A549 (cell line): Measurements from ENCODE around the gene GLB1L2. TPM values are rescaled to one million over a fixed set of nuclear protein-coding genes. Genes with fewer than 3 reads are reported as not detected.

ENCODE experiments used
- ATAC-seq, 2 experiments: fragments of 200-7000 bp in 1 of 2; fragments of >200 bp in 1 of 2; cut with Nextera tagmentation in 1 of 2; cut with Tn5 transposase in 1 of 2; 3 replicates each; pipeline versions ENCODE4 v1.8.0 to v1.9.1; 2018 to 2020; ENCODE audit warnings: mild to moderate bottlenecking in 1 of 2, moderate library complexity in 1 of 2
- CTCF ChIA-PET: fragments of 300-600 bp; sonication (Branson Sonifier 250); formaldehyde crosslinking; extraction: SDS; loops from one replicate; lab custom pipeline; 2021; ENCODE audit warnings: antibody characterized with exemption, inconsistent platforms; lab: Yijun Ruan, JAX
- POLR2A ChIA-PET: fragments of 350-600 bp; formaldehyde crosslinking; extraction: SDS; loops from one replicate; lab custom pipeline; 2021; ENCODE audit warnings: antibody characterized with exemption, inconsistent platforms; lab: Yijun Ruan, JAX
- DNase-seq, 2 experiments: peaks; one replicate each; pipeline versions ENCODE4 v3.0.0 to v3.0.0-alpha.2; 2011 to 2016; ENCODE audit warnings: low read depth in 1 of 2, low spot score in 1 of 2
- FAIRE-seq: peaks from 2 replicates; lab custom pipeline; 2011; peaks lifted over from hg19 to GRCh38; lab: Jason Lieb, UNC
- H3K27ac ChIP-seq, 2 experiments: fragments of >200 bp; sonication (Bioruptor Twin); formaldehyde crosslinking; 3 replicates each; pipeline ENCODE4 v1.5.1; 2016 to 2017
- H3K4me1 ChIP-seq: fragments of >200 bp; sonication (Bioruptor Twin); formaldehyde crosslinking; 3 replicates; pipeline ENCODE4 v1.6.1; 2016
- H3K4me2 ChIP-seq: fragments of >200 bp; sonication (Bioruptor Twin); formaldehyde crosslinking; 3 replicates; pipeline ENCODE4 v1.6.1; 2016
- H3K4me3 ChIP-seq: fragments of >200 bp; sonication (Bioruptor Twin); formaldehyde crosslinking; 3 replicates; pipeline ENCODE4 v1.5.1; 2016
- H3K9me3 ChIP-seq: fragments of >200 bp; sonication (Bioruptor Twin); formaldehyde crosslinking; 3 replicates; pipeline ENCODE4 v1.6.1; 2016
- BHLHE40 ChIP-seq: IDR thresholded peaks from 2 replicates; pipeline ENCODE4 v1.6.1; 2012; ENCODE audit warnings: low read depth, low read length, inconsistent platforms
- CEBPB ChIP-seq, 2 experiments: fragments of >200 bp in 1 of 2; sonication (Bioruptor Twin) in 1 of 2; formaldehyde crosslinking in 1 of 2; IDR thresholded peaks; 2 replicates each; pipeline ENCODE4 v1.6.1; 2012 to 2016
- CHD2 ChIP-seq: fragments of 150-350 bp; IDR thresholded peaks from 2 replicates; pipeline ENCODE4 v1.6.1; 2014; ENCODE audit warnings: low read length; ENCODE audit not compliant: partially characterized antibody
- EHMT2 ChIP-seq: fragments of 200-600 bp; sonication (generic); IDR thresholded peaks from 2 replicates; pipeline ENCODE4 v1.6.1; 2016; ENCODE audit warnings: antibody characterized with exemption, low read depth, mild to moderate bottlenecking, moderate library complexity
- ESRRA ChIP-seq: fragments of 150-350 bp; IDR thresholded peaks from 2 replicates; pipeline ENCODE4 v1.6.1; 2014; ENCODE audit warnings: mild to moderate bottlenecking, low read length, borderline replicate concordance
- HDAC2 ChIP-seq: fragments of 200-600 bp; sonication (generic); IDR thresholded peaks from 2 replicates; pipeline ENCODE4 v1.6.1; 2016
- HOXB5 ChIP-seq: fragments of 250-450 bp; sonication (Bioruptor Pico); IDR thresholded peaks from 2 replicates; pipeline ENCODE4 v1.5.0; 2020; ENCODE audit warnings: mild to moderate bottlenecking, moderate library complexity
- KDM5A ChIP-seq: fragments of 200-600 bp; sonication (generic); IDR thresholded peaks from 2 replicates; pipeline ENCODE4 v1.6.1; 2016; ENCODE audit warnings: antibody characterized with exemption, mild to moderate bottlenecking
- MAFK ChIP-seq: fragments of 450-650 bp; IDR thresholded peaks from 2 replicates; pipeline ENCODE4 v1.6.1; 2014; ENCODE audit not compliant: partially characterized antibody
- MAX ChIP-seq: IDR thresholded peaks from 2 replicates; pipeline ENCODE4 v1.6.1; 2012
- MAZ ChIP-seq: fragments of 150-350 bp; IDR thresholded peaks from 2 replicates; pipeline ENCODE4 v1.6.1; 2014; ENCODE audit warnings: antibody characterized with exemption, low read depth, low read length, borderline replicate concordance
- MYC ChIP-seq: IDR thresholded peaks from 2 replicates; pipeline ENCODE4 v1.6.1; 2012; ENCODE audit warnings: mild to moderate bottlenecking, inconsistent platforms, low read length, improper control_type of control experiment, borderline replicate concordance
- NPAS2 ChIP-seq: fragments of 250-450 bp; sonication (Bioruptor Pico); IDR thresholded peaks from 2 replicates; pipeline ENCODE4 v1.8.0; 2022; ENCODE audit warnings: mild to moderate bottlenecking, moderate library complexity, borderline replicate concordance
- RAD21 ChIP-seq, 2 experiments: fragments of >200 bp in 1 of 2; sonication (Bioruptor Twin) in 1 of 2; formaldehyde crosslinking in 1 of 2; IDR thresholded peaks in 1 of 2; conservative IDR thresholded peaks in 1 of 2; 2 replicates in 1 of 2; 3 replicates in 1 of 2; pipeline ENCODE4 v1.6.1; 2012 to 2018; ENCODE audit warnings: inconsistent platforms in 1 of 2
- RCOR1 ChIP-seq: fragments of 150-350 bp; IDR thresholded peaks from 2 replicates; pipeline ENCODE4 v1.6.1; 2014; ENCODE audit warnings: antibody characterized with exemption, low read length, low read depth
- RFX5 ChIP-seq: fragments of 450-650 bp; IDR thresholded peaks from 2 replicates; pipeline ENCODE4 v1.7.1; 2014; ENCODE audit warnings: antibody characterized with exemption, mild to moderate bottlenecking, moderate library complexity
- RNF2 ChIP-seq: fragments of 200-600 bp; sonication (generic); IDR thresholded peaks from 2 replicates; pipeline ENCODE4 v1.6.1; 2016; ENCODE audit warnings: low read depth, mild to moderate bottlenecking, antibody characterized with exemption, moderate library complexity, borderline replicate concordance
- SMC3 ChIP-seq: fragments of >200 bp; sonication (Bioruptor Twin); formaldehyde crosslinking; IDR thresholded peaks from 3 replicates; pipeline ENCODE4 v1.6.1; 2018; ENCODE audit warnings: inconsistent platforms
- SREBF2 ChIP-seq: fragments of 450-650 bp; IDR thresholded peaks from 2 replicates; pipeline ENCODE4 v1.6.1; 2014; ENCODE audit warnings: mild to moderate bottlenecking, moderate library complexity
- USF2 ChIP-seq: fragments of 450-650 bp; IDR thresholded peaks from 2 replicates; pipeline ENCODE4 v1.6.1; 2014; ENCODE audit warnings: antibody characterized with exemption
- ZFP36 ChIP-seq: fragments of 450-650 bp; IDR thresholded peaks from 2 replicates; pipeline ENCODE4 v1.6.1; 2014; ENCODE audit warnings: borderline replicate concordance; ENCODE audit not compliant: partially characterized antibody
- ZNF302 ChIP-seq: fragments of 250-450 bp; sonication (Bioruptor Pico); IDR thresholded peaks from 2 replicates; pipeline ENCODE4 v1.9.0; 2021; ENCODE audit warnings: inconsistent platforms, mild to moderate bottlenecking, moderate library complexity
- ZSCAN20 ChIP-seq: fragments of 250-450 bp; sonication (Bioruptor Pico); IDR thresholded peaks from 2 replicates; pipeline ENCODE4 v1.8.0; 2022; ENCODE audit warnings: mild to moderate bottlenecking, moderate library complexity
- WGBS: methylation state at CpG from one replicate; pipeline ENCODE4 v1.1.6; 2017; ENCODE audit errors: missing lambda C conversion rate; 5-methylcytosine and 5-hydroxymethylcytosine counted together
- polyA plus RNA-seq, 4 experiments: library from polyadenylated mRNA; depleted of rRNA in 3 of 4; stranded (reverse); fragments of >200 nt; fragmentation: RNase III in 1 of 4; extraction: RNeasy Plus Mini Kit Qiagen cat#74134 plus additional on column Dnase treatment in 1 of 4; gene quantifications; 2 replicates in 3 of 4; 3 replicates in 1 of 4; pipeline ENCODE4 v1.2.3, GENCODE V29; 2011 to 2017
- TF ChIP-seq, protein P1 (sequence below): fragments of 200-600 bp; sonication (generic); IDR thresholded peaks from 2 replicates; pipeline ENCODE4 v1.6.1; 2016; ENCODE audit warnings: antibody characterized with exemption, mild to moderate bottlenecking, moderate library complexity
- TF ChIP-seq, protein P2 (sequence below): fragments of >200 bp; sonication (Bioruptor Twin); formaldehyde crosslinking; IDR thresholded peaks from 2 replicates; pipeline ENCODE4 v1.6.1; 2016
- TF ChIP-seq, protein P3 (sequence below): IDR thresholded peaks from 2 replicates; pipeline ENCODE4 v1.6.1; 2012
- TF ChIP-seq, protein P4 (sequence below): fragments of 150-350 bp; IDR thresholded peaks from 2 replicates; pipeline ENCODE4 v1.6.1; 2014; ENCODE audit warnings: low read depth, mild to moderate bottlenecking, low read length
- TF ChIP-seq, protein P5 (sequence below): fragments of 250-450 bp; sonication (Bioruptor Pico); IDR thresholded peaks from 2 replicates; pipeline ENCODE4 v1.5.0; 2020; ENCODE audit warnings: low read depth, mild to moderate bottlenecking, moderate library complexity

GLB1L2 gene
- polyA plus RNA-seq, 2 of the 4 experiments (the other 2 are of a cell fraction): 1.1 to 3.5 TPM

DNA sequence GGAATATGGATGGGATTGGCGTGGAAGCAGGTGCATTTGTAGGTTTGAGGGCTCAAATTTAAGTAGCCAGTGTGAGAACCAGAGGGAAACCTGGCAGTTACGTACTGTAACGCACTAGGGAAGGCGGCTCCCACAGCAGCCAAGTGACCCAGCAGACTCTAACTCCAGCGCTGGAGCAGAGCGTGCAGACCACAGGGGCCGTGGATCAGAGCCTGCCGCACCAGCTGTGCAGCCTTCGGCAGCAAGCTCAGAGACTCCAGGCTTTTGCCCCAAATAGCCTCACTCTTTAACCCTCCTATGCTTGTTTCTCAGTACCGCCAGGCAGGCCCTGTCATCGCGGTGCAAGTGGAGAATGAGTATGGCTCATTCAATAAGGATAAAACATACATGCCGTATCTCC, 43.3 kb upstream of the GLB1L2 start:
- ChIA-PET POLR2A (no interaction called here), CTCF (no interaction called here)
- ATAC-seq: no peak
- TF ChIP-seq EHMT2: no peak
- TF ChIP-seq HOXB5: no peak
- TF ChIP-seq, protein P1, sequence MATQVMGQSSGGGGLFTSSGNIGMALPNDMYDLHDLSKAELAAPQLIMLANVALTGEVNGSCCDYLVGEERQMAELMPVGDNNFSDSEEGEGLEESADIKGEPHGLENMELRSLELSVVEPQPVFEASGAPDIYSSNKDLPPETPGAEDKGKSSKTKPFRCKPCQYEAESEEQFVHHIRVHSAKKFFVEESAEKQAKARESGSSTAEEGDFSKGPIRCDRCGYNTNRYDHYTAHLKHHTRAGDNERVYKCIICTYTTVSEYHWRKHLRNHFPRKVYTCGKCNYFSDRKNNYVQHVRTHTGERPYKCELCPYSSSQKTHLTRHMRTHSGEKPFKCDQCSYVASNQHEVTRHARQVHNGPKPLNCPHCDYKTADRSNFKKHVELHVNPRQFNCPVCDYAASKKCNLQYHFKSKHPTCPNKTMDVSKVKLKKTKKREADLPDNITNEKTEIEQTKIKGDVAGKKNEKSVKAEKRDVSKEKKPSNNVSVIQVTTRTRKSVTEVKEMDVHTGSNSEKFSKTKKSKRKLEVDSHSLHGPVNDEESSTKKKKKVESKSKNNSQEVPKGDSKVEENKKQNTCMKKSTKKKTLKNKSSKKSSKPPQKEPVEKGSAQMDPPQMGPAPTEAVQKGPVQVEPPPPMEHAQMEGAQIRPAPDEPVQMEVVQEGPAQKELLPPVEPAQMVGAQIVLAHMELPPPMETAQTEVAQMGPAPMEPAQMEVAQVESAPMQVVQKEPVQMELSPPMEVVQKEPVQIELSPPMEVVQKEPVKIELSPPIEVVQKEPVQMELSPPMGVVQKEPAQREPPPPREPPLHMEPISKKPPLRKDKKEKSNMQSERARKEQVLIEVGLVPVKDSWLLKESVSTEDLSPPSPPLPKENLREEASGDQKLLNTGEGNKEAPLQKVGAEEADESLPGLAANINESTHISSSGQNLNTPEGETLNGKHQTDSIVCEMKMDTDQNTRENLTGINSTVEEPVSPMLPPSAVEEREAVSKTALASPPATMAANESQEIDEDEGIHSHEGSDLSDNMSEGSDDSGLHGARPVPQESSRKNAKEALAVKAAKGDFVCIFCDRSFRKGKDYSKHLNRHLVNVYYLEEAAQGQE: no peak
- TF ChIP-seq ZNF302 (CRISPR knock-in tag): no peak
- no peak for TF ChIP-seq ZFP36
- TF ChIP-seq RFX5: no peak
- no peak for TF ChIP-seq SREBF2
- TF ChIP-seq ZSCAN20 (CRISPR knock-in tag): no peak
- TF ChIP-seq, protein P2, sequence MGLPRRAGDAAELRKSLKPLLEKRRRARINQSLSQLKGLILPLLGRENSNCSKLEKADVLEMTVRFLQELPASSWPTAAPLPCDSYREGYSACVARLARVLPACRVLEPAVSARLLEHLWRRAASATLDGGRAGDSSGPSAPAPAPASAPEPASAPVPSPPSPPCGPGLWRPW: no peak
- no peak for TF ChIP-seq MAFK
- TF ChIP-seq RNF2: no peak
- TF ChIP-seq CEBPB (IDR thresholded peaks at IDR 0.05): no peak
- TF ChIP-seq HDAC2: no peak
- no peak for TF ChIP-seq MAX
- no peak for TF ChIP-seq SMC3
- TF ChIP-seq ESRRA: no peak
- no peak for TF ChIP-seq KDM5A
- TF ChIP-seq MAZ: no peak
- TF ChIP-seq, all 56 proteins: peak for 0
- H3K4me1 ChIP-seq: no peaks in the 10 kb centered on the region
- no peaks in the 10 kb centered on the region for H3K9me3 ChIP-seq
- FAIRE-seq (no peak), DNase-seq (no peak)
- 78% methylated on average over 10 of the region's 13 CpGs for WGBS
- no peak overlapping the region for H3K4me2 ChIP-seq
- no peak overlapping the region for H3K27ac ChIP-seq
- no peak overlapping the region for H3K4me3 ChIP-seq

GRCh38 chr11:134289167-134289566, 42.6 kb upstream of the GLB1L2 start:
- H3K4me2 ChIP-seq: no peak overlapping the region
- H3K9me3 ChIP-seq: no peaks in the 10 kb centered on the region
- ChIA-PET CTCF (no interaction called here), POLR2A (no interaction called here)
- H3K27ac ChIP-seq: no peak overlapping the region
- DNase-seq (no peak), FAIRE-seq (no peak), ATAC-seq (no peak)
- no peaks in the 10 kb centered on the region for H3K4me1 ChIP-seq
- 43% methylated on average over 4 of the region's 4 CpGs for WGBS
- no peak overlapping the region for H3K4me3 ChIP-seq
- TF ChIP-seq, protein P3, sequence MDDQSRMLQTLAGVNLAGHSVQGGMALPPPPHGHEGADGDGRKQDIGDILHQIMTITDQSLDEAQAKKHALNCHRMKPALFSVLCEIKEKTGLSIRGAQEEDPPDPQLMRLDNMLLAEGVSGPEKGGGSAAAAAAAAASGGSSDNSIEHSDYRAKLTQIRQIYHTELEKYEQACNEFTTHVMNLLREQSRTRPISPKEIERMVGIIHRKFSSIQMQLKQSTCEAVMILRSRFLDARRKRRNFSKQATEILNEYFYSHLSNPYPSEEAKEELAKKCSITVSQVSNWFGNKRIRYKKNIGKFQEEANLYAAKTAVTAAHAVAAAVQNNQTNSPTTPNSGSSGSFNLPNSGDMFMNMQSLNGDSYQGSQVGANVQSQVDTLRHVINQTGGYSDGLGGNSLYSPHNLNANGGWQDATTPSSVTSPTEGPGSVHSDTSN: no peak
- no peak for TF ChIP-seq MYC
- TF ChIP-seq, protein P4, sequence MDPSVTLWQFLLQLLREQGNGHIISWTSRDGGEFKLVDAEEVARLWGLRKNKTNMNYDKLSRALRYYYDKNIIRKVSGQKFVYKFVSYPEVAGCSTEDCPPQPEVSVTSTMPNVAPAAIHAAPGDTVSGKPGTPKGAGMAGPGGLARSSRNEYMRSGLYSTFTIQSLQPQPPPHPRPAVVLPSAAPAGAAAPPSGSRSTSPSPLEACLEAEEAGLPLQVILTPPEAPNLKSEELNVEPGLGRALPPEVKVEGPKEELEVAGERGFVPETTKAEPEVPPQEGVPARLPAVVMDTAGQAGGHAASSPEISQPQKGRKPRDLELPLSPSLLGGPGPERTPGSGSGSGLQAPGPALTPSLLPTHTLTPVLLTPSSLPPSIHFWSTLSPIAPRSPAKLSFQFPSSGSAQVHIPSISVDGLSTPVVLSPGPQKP: no peak
- TF ChIP-seq USF2: no peak
- TF ChIP-seq, protein P2: no peak
- TF ChIP-seq BHLHE40: no peak
- no peak for TF ChIP-seq ESRRA
- TF ChIP-seq MAFK: no peak
- TF ChIP-seq, protein P5, sequence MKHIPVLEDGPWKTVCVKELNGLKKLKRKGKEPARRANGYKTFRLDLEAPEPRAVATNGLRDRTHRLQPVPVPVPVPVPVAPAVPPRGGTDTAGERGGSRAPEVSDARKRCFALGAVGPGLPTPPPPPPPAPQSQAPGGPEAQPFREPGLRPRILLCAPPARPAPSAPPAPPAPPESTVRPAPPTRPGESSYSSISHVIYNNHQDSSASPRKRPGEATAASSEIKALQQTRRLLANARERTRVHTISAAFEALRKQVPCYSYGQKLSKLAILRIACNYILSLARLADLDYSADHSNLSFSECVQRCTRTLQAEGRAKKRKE (CRISPR knock-in tag): no peak
- no peak for TF ChIP-seq CHD2
- no peak for TF ChIP-seq RCOR1
- no peak for TF ChIP-seq RAD21 (conservative IDR thresholded peaks at IDR 0.05 in 1 of 2, IDR thresholded peaks at IDR 0.05 in 1 of 2)
- no peak for TF ChIP-seq ZFP36
- no peak for TF ChIP-seq NPAS2 (CRISPR knock-in tag)
- TF ChIP-seq RFX5: no peak
- TF ChIP-seq, all 56 proteins: peak for 0
